Loucy (cell line): ENCODE measurements around the gene PDE8A.

Experiments used
- CTCF ChIP-seq: fragments of 200-600 bp; sonication (generic); conservative IDR thresholded peaks from 2 replicates; pipeline ENCODE4 v1.5.1; 2014; ENCODE audit warnings: mild to moderate bottlenecking, antibody characterized with exemption, low read length
- EZH2phosphoT487 ChIP-seq: fragments of 200-600 bp; IDR thresholded peaks from 2 replicates; pipeline ENCODE4 v1.6.1; 2018; ENCODE audit warnings: antibody characterized with exemption, mild to moderate bottlenecking, moderate library complexity, borderline replicate concordance

GRCh38 chr15:84988909-84989644, 7.4 kb downstream of the PDE8A start:
- TF ChIP-seq CTCF (no peak), EZH2phosphoT487 (no peak)
